ENCODE data around the gene TRAF4. TPM values are rescaled to one million over a fixed set of nuclear protein-coding genes. Genes with fewer than 3 reads are reported as not detected.

Gene TRAF4
- total and polyA plus RNA-seq, 9 of the 15 experiments (the other 6 are each of a cell fraction or from before 2014, with no cell fraction given) = 2.4 to 147 (median 72.4) TPM

GRCh38 chr17:28719021-28719433, 24.8 kb upstream of the TRAF4 start (continued):
- TF ChIP-seq MBD1 (CRISPR knock-in tag; IDR thresholded peaks at IDR 0.05) (peak; percentile 75; the same call in 1 of the 2 replicates), NKRF (IDR thresholded peaks at IDR 0.05; ENCODE audit: borderline replicate concordance) (0 out of 2 replicates have a peak, but pooled peaks have one; percentile 38), DPF2 (IDR thresholded peaks at IDR 0.05) (peak; percentile 80), NFATC3 (IDR thresholded peaks at IDR 0.05) (no peak), SMAD4 (CRISPR knock-in tag; conservative IDR thresholded peaks at IDR 0.05) (0 out of 2 replicates have a peak, but pooled peaks have one; percentile 27), ZNF507 (tag; conservative IDR thresholded peaks at IDR 0.05) (no peak), ZBED1 (IDR thresholded peaks at IDR 0.05) (no peak), ILF3 (IDR thresholded peaks at IDR 0.05; ENCODE audit: borderline replicate concordance) (no peak), SMARCA5 (IDR thresholded peaks at IDR 0.05) (peak; percentile 19; the same call in 1 of the 2 replicates), HLTF (IDR thresholded peaks at IDR 0.05) (peak; percentile 55; the same call in 1 of the 2 replicates), ZNF644 (tag; IDR thresholded peaks at IDR 0.05; ENCODE audit: low read depth) (no peak), CTCFL (IDR thresholded peaks at IDR 0.05; ENCODE audit: borderline replicate concordance, insufficient read depth, low read depth, low read length, poor library complexity, severe bottlenecking) (no peak), HOXB6 (CRISPR knock-in tag; IDR thresholded peaks at IDR 0.05; ENCODE audit: borderline replicate concordance) (no peak), SOX6 (IDR thresholded peaks at IDR 0.05) (0 out of 2 replicates have a peak, but pooled peaks have one; percentile 21), THAP7 (CRISPR knock-in tag; IDR thresholded peaks at IDR 0.05) (0 out of 2 replicates have a peak, but pooled peaks have one; percentile 45), PRPF4 (IDR thresholded peaks at IDR 0.05; ENCODE audit: insufficient read depth, low read depth, low read length, poor library complexity, severe bottlenecking) (no peak), HNRNPK (IDR thresholded peaks at IDR 0.05; ENCODE audit: low read depth, low read length, poor library complexity, severe bottlenecking) (no peak), TCF3 (CRISPR knock-in tag; IDR thresholded peaks at IDR 0.05) (0 out of 2 replicates have a peak, but pooled peaks have one; percentile 11), MTA1 (IDR thresholded peaks at IDR 0.05; ENCODE audit: borderline replicate concordance) (no peak), ZBTB2 (IDR thresholded peaks at IDR 0.05) (peak; percentile 34; the same call in 1 of the 2 replicates), RCOR1 (IDR thresholded peaks at IDR 0.05; ENCODE audit: borderline replicate concordance in 1 of 2, low read depth in 2 of 2, low read length in 2 of 2) (peak; percentile 89 to 96; a peak in 3 of 4 replicates), FOSL1 (tag; conservative IDR thresholded peaks at IDR 0.05) (peak; percentile 93)

Measured in K562 (cell line).